ENCODE data around the gene UNC80.

DNA sequence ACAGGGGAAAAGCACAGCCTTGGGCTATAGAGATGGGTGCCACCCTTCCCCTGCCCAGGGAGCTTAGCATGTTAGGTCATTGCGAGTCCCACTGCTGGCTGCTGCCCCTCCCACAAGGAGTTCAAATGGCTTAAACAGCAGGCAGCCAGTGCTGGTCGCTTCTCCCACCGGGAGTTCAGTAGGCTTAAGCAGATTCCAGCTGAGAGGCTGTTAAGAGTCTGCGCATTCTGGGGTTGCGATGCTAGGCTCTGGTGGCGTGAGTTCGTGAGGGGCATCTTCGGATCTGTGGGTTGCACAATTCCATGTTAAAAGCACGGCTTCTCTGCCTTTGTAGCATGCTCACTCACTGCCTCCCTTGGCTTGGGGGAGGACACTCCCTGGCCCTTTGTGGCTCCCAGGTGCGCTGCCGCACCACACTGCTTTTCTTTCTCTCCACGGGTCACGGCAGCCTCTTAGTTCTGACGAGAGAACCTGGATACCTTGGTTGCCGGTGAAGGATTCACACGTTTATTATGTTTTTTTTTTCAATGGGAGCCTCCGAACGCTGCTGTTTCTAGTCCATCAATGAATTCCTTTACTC lies 93.2 kb downstream of the UNC80 start:
- TF ChIP-seq CBX2 (IDR thresholded peaks at IDR 0.05; ENCODE audit: borderline replicate concordance, low read depth) (no peak), POLR2A (IDR thresholded peaks at IDR 0.05; ENCODE audit: low read length) (no peak), ZFP36 (IDR thresholded peaks at IDR 0.05; ENCODE audit: borderline replicate concordance, partially characterized antibody) (no peak), ZNF302 (CRISPR knock-in tag; IDR thresholded peaks at IDR 0.05) (no peak), EHMT2 (IDR thresholded peaks at IDR 0.05; ENCODE audit: low read depth) (no peak), BHLHE40 (IDR thresholded peaks at IDR 0.05; ENCODE audit: low read depth, low read length) (no peak), CHD2 (IDR thresholded peaks at IDR 0.05; ENCODE audit: low read length, partially characterized antibody) (no peak)
- TF ChIP-seq, protein P1, sequence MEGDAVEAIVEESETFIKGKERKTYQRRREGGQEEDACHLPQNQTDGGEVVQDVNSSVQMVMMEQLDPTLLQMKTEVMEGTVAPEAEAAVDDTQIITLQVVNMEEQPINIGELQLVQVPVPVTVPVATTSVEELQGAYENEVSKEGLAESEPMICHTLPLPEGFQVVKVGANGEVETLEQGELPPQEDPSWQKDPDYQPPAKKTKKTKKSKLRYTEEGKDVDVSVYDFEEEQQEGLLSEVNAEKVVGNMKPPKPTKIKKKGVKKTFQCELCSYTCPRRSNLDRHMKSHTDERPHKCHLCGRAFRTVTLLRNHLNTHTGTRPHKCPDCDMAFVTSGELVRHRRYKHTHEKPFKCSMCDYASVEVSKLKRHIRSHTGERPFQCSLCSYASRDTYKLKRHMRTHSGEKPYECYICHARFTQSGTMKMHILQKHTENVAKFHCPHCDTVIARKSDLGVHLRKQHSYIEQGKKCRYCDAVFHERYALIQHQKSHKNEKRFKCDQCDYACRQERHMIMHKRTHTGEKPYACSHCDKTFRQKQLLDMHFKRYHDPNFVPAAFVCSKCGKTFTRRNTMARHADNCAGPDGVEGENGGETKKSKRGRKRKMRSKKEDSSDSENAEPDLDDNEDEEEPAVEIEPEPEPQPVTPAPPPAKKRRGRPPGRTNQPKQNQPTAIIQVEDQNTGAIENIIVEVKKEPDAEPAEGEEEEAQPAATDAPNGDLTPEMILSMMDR (IDR thresholded peaks at IDR 0.05), result no peak
- TF ChIP-seq, protein P2, sequence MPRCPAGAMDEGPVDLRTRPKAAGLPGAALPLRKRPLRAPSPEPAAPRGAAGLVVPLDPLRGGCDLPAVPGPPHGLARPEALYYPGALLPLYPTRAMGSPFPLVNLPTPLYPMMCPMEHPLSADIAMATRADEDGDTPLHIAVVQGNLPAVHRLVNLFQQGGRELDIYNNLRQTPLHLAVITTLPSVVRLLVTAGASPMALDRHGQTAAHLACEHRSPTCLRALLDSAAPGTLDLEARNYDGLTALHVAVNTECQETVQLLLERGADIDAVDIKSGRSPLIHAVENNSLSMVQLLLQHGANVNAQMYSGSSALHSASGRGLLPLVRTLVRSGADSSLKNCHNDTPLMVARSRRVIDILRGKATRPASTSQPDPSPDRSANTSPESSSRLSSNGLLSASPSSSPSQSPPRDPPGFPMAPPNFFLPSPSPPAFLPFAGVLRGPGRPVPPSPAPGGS (IDR thresholded peaks at IDR 0.05), result no peak
- TF ChIP-seq, protein P3, sequence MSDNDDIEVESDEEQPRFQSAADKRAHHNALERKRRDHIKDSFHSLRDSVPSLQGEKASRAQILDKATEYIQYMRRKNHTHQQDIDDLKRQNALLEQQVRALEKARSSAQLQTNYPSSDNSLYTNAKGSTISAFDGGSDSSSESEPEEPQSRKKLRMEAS (IDR thresholded peaks at IDR 0.05), result no peak
